ENCODE results near the gene NINJ2.
"Not testable (repeated sequence)": the region's sequence is repeated elsewhere in the genome, so short reads cannot be mapped to it uniquely, and the experiment has no call there.

The NINJ2 gene

DNA sequence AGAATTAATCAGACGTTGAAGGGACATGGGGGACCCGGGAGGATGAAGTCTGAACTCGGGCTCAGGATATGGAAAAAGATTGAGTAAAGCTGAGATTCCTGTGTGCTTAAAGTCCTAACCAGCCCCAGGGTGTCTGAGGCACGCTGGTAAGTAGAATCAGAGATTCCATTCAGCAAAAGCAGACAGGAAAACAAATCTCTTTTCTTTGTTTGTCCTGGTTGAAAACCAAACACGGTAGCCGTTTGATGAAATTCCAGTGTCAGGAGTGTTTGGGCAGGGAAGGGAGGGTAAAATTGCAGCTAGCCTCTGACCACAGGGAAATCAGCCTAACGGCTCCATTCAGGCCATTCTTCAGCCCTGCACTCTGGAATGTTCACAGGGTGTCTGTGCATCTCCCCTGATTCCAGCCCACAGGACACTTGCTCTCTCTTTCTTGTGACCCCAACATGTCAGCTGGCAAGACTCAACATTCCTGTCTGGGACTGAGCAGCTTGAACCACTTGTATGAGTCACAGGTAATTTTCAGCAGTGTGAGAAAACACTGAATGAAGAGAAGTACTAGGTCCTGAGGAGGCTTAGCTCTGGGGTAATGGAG lies 31.0 kb downstream of the NINJ2 start:
- Histone ChIP-seq H3K4me3 (ENCODE audit: low read length) (no peak overlapping the region), H3K36me3 (ENCODE audit: control insufficient read depth, insufficient read depth, low read length) (no peaks in the 10 kb centered on the region), H3K27me3 (ENCODE audit: control insufficient read depth, insufficient read depth, low read length) (no peaks in the 10 kb centered on the region), H3K9me3 (ENCODE audit: control insufficient read depth, low read length) (no peaks in the 10 kb centered on the region), H3K4me1 (ENCODE audit: control insufficient read depth, insufficient read depth, low read length) (peaks cover 20% of the 10 kb centered on the region), H3K9ac (ENCODE audit: low read length) (no peak overlapping the region)

DNA sequence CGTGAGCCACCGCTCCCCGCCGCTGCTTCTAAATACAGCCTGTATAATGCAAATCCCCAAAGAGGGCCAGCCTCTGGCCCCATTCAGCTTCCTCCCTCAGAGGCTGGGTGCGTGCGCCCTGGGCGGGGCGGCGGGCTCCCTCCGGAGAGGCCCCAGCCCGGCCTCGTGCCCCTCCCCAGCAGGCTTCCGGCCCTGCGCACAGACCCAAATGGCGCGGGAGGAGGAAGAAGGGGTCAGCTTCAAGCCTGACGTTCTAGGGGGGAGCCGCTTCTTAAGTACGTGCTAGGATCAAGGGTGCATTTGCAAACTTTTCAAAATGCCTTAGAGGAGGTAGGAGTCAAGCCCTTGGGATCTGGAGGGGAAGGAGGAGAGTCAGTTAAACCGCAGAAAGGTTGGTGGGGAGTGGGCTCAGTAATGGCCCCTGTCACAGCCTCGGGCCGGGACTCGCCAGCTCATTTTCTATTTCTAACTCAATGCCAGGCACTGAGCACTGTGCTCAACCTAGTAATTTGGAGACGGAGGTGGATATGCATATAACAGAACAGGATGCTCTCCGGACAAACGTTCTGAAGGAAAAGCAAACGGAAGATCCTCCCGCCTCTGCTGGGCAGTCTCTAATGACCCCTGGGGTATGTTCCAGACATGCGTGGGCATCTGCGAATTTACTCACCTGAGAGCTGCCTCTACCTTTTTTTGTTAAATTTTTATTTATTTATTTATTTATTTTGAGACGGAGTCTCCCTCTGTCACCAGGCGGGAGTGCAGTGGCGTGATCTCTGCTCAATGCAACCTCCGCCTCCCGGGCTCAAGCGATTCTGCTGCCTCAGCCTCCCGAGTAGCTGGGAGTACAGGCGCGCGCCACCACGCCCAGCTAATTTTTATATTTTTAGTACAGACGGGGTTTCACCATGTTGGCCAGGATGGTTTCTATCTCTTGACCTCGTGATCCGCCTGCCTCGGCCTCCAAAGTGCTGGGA lies 32.3 kb downstream of the NINJ2 start:
- no peaks in the 10 kb centered on the region for H3K9me3 ChIP-seq (ENCODE audit: control insufficient read depth, low read length)
- peaks cover 20% of the 10 kb centered on the region for H3K4me1 ChIP-seq (ENCODE audit: control insufficient read depth, insufficient read depth, low read length)
- H3K36me3 ChIP-seq (ENCODE audit: control insufficient read depth, insufficient read depth, low read length): no peaks in the 10 kb centered on the region
- H3K27me3 ChIP-seq (ENCODE audit: control insufficient read depth, insufficient read depth, low read length): no peaks in the 10 kb centered on the region
- no peak overlapping the region for H3K9ac ChIP-seq (ENCODE audit: low read length)
- no peak overlapping the region for H3K4me3 ChIP-seq (ENCODE audit: low read length)

GRCh38 chr12:628742-629078 lies 34.5 kb downstream of the NINJ2 start:
- H3K9ac ChIP-seq (ENCODE audit: low read length); H3K4me3 ChIP-seq (ENCODE audit: low read length); H3K36me3 ChIP-seq (ENCODE audit: control insufficient read depth, insufficient read depth, low read length); H3K27me3 ChIP-seq (ENCODE audit: control insufficient read depth, insufficient read depth, low read length); H3K9me3 ChIP-seq (ENCODE audit: control insufficient read depth, low read length): not testable (repeated sequence)
- H3K4me1 ChIP-seq (ENCODE audit: control insufficient read depth, insufficient read depth, low read length): peaks cover 20% of the 10 kb centered on the region

DNA sequence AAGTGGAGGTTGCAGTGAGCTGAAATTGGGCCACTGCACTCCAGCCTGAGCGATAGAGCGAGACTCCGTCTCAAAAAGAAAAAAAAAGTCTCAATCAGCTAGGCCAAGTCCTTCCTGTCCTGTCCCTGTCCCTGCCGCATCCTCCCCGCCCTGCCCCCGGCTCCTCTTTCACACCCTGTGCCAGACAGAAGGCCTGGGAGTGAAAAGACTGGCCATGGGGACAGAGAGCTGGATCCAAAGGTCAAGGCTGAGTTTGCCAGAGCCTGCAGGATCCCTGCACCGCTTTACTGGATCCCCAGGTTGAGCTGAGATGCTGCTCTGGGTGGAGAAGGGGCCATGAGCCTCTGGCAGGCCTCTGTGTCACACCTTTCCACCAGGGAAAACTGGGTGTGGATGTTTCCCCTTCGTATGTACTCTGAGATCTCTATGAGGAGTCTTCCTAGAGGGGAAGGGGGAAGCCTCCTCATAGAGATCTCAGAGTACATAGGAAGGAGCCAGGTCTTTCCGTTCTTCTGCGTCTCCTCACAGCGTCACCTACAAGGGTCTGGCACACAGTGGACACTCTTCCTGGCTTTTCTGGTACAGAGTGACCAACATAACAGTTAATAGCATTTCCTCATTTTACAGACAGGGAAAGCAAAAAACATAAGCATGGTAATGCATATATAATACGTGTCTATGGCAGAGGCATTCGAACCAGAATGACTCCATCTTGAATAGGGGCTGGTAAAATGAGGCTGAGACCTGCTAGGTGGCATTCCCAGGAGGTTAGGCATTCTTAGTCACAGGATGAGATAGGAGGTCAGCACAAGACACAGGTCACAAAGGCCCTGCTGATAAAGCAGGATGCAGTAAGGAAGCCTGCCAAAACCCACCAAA lies 35.1 kb downstream of the NINJ2 start:
- H3K4me1 ChIP-seq (ENCODE audit: control insufficient read depth, insufficient read depth, low read length): peaks cover 20% of the 10 kb centered on the region

DNA sequence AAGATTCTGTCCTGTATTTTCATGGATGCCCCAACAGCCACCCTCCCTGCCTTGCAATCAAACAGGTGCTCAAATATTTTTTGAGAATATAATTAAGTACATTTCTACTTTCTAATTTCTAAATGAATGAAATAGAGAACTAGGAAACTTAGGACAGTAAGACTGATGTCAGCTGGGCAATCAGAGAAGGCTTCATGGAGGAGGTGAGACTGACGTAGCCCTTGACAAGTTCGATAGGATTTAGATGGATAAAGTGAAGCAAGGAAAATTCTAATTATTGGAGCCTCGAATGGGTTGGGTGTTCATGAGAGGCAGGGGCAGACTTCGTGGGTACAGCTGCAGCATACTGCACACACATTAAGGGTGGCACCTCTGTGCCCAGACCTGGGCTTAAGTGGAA lies 36.0 kb downstream of the NINJ2 start:
- H3K9me3 ChIP-seq (ENCODE audit: control insufficient read depth, low read length): no peaks in the 10 kb centered on the region
- H3K4me3 ChIP-seq (ENCODE audit: low read length): no peak overlapping the region
- no peaks in the 10 kb centered on the region for H3K27me3 ChIP-seq (ENCODE audit: control insufficient read depth, insufficient read depth, low read length)
- no peaks in the 10 kb centered on the region for H3K36me3 ChIP-seq (ENCODE audit: control insufficient read depth, insufficient read depth, low read length)
- H3K4me1 ChIP-seq (ENCODE audit: control insufficient read depth, insufficient read depth, low read length): peaks cover 11% of the 10 kb centered on the region
- no peak overlapping the region for H3K9ac ChIP-seq (ENCODE audit: low read length)

More for the DNA sequence above, 35.1 kb downstream of the NINJ2 start:
- H3K36me3 ChIP-seq (ENCODE audit: control insufficient read depth, insufficient read depth, low read length): no peaks in the 10 kb centered on the region
- no peaks in the 10 kb centered on the region for H3K9me3 ChIP-seq (ENCODE audit: control insufficient read depth, low read length)
- no peak overlapping the region for H3K4me3 ChIP-seq (ENCODE audit: low read length)
- no peak overlapping the region for H3K9ac ChIP-seq (ENCODE audit: low read length)
- H3K27me3 ChIP-seq (ENCODE audit: control insufficient read depth, insufficient read depth, low read length): no peaks in the 10 kb centered on the region

DNA sequence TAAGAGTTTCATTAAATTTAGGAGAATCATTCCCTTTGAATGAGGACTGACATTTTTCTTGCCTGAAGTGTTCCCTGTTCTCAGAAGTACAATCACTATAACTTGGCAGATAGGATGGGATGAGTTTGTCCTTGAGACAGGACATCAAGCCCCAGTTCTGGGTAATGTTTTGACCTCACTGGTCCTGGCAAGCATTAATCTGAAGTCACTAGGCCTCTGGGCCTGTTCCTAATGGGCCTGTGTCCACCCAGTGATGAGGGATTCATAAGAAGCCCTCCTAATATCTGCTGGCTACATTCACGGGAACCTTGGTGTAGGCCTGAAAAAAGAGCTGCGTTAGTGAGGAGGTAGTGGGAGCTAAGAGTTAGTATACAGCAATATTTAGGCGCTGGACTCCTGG lies 37.2 kb downstream of the NINJ2 start:
- Histone ChIP-seq H3K4me3 (ENCODE audit: low read length) (no peak overlapping the region), H3K27me3 (ENCODE audit: control insufficient read depth, insufficient read depth, low read length) (no peaks in the 10 kb centered on the region), H3K4me1 (ENCODE audit: control insufficient read depth, insufficient read depth, low read length) (peaks cover 3% of the 10 kb centered on the region), H3K36me3 (ENCODE audit: control insufficient read depth, insufficient read depth, low read length) (no peaks in the 10 kb centered on the region), H3K9ac (ENCODE audit: low read length) (no peak overlapping the region), H3K9me3 (ENCODE audit: control insufficient read depth, low read length) (no peaks in the 10 kb centered on the region)

GRCh38 chr12:623865-624372 lies 39.3 kb downstream of the NINJ2 start:
- no peak overlapping the region for H3K9ac ChIP-seq (ENCODE audit: low read length)
- H3K27me3 ChIP-seq (ENCODE audit: control insufficient read depth, insufficient read depth, low read length): no peaks in the 10 kb centered on the region
- H3K36me3 ChIP-seq (ENCODE audit: control insufficient read depth, insufficient read depth, low read length): no peaks in the 10 kb centered on the region
- peaks cover 3% of the 10 kb centered on the region for H3K4me1 ChIP-seq (ENCODE audit: control insufficient read depth, insufficient read depth, low read length)
- H3K9me3 ChIP-seq (ENCODE audit: control insufficient read depth, low read length): no peaks in the 10 kb centered on the region
- no peak overlapping the region for H3K4me3 ChIP-seq (ENCODE audit: low read length)

GRCh38 chr12:623172-623864 lies 39.9 kb downstream of the NINJ2 start:
- Histone ChIP-seq H3K4me1 (ENCODE audit: control insufficient read depth, insufficient read depth, low read length) (peaks cover 3% of the 10 kb centered on the region), H3K9ac (ENCODE audit: low read length) (no peak overlapping the region), H3K36me3 (ENCODE audit: control insufficient read depth, insufficient read depth, low read length) (no peaks in the 10 kb centered on the region), H3K27me3 (ENCODE audit: control insufficient read depth, insufficient read depth, low read length) (no peaks in the 10 kb centered on the region), H3K9me3 (ENCODE audit: control insufficient read depth, low read length) (no peaks in the 10 kb centered on the region), H3K4me3 (ENCODE audit: low read length) (no peak overlapping the region)

GRCh38 chr12:622416-622815 lies 40.8 kb downstream of the NINJ2 start:
- Histone ChIP-seq H3K27me3 (ENCODE audit: control insufficient read depth, insufficient read depth, low read length) (no peaks in the 10 kb centered on the region), H3K4me3 (ENCODE audit: low read length) (no peak overlapping the region), H3K9me3 (ENCODE audit: control insufficient read depth, low read length) (no peaks in the 10 kb centered on the region), H3K4me1 (ENCODE audit: control insufficient read depth, insufficient read depth, low read length) (no peaks in the 10 kb centered on the region), H3K36me3 (ENCODE audit: control insufficient read depth, insufficient read depth, low read length) (no peaks in the 10 kb centered on the region), H3K9ac (ENCODE audit: low read length) (no peak overlapping the region)

GRCh38 chr12:619346-619745 lies 43.9 kb downstream of the NINJ2 start:
- Histone ChIP-seq H3K36me3 (ENCODE audit: control insufficient read depth, insufficient read depth, low read length) (no peaks in the 10 kb centered on the region), H3K4me3 (ENCODE audit: low read length) (no peak overlapping the region), H3K9me3 (ENCODE audit: control insufficient read depth, low read length) (no peaks in the 10 kb centered on the region), H3K27me3 (ENCODE audit: control insufficient read depth, insufficient read depth, low read length) (no peaks in the 10 kb centered on the region), H3K9ac (ENCODE audit: low read length) (no peak overlapping the region), H3K4me1 (ENCODE audit: control insufficient read depth, insufficient read depth, low read length) (no peaks in the 10 kb centered on the region)

GRCh38 chr12:618605-619004 lies 44.6 kb downstream of the NINJ2 start:
- Histone ChIP-seq H3K4me1 (ENCODE audit: control insufficient read depth, insufficient read depth, low read length) (no peaks in the 10 kb centered on the region), H3K9ac (ENCODE audit: low read length) (no peak overlapping the region)

More at GRCh38 chr12:618605-619004, 44.6 kb downstream of the NINJ2 start:
- Histone ChIP-seq H3K4me3 (ENCODE audit: low read length) (no peak overlapping the region), H3K9me3 (ENCODE audit: control insufficient read depth, low read length) (no peaks in the 10 kb centered on the region), H3K27me3 (ENCODE audit: control insufficient read depth, insufficient read depth, low read length) (no peaks in the 10 kb centered on the region), H3K36me3 (ENCODE audit: control insufficient read depth, insufficient read depth, low read length) (no peaks in the 10 kb centered on the region)

Data from mucosa of stomach (tissue), 1 donor.